OCI-LY1 (cell line): ENCODE measurements around the gene ERBB2.

Experiments
- H2AFZ ChIP-seq: fragments of 200-600 bp; sonication (generic), shearing (Covaris generic); 2 replicates; pipeline ENCODE4 v1.6.0; 2014; ENCODE audit warnings: antibody characterized with exemption, mild to moderate bottlenecking, low read length
- H3F3A ChIP-seq: fragments of 200-600 bp; sonication (generic), shearing (Covaris generic); 2 replicates; pipeline ENCODE4 v1.6.0; 2014; ENCODE audit warnings: mild to moderate bottlenecking, antibody characterized with exemption, low read length, moderate library complexity; ENCODE audit not compliant: insufficient read depth
- H3K27ac ChIP-seq: fragments of 200-600 bp; sonication (generic); 2 replicates; pipeline ENCODE4 v1.5.1; 2014; ENCODE audit warnings: low read length, mixed run types, mild to moderate bottlenecking, low read depth; ENCODE audit not compliant: poor library complexity, severe bottlenecking
- H3K27me3 ChIP-seq: fragments of 200-600 bp; sonication (generic); 2 replicates; pipeline ENCODE4 v1.6.0; 2014; ENCODE audit warnings: antibody characterized with exemption, mild to moderate bottlenecking, low read length, moderate library complexity; ENCODE audit not compliant: insufficient read depth
- H3K36me3 ChIP-seq: fragments of 200-600 bp; sonication (generic); 2 replicates; pipeline ENCODE4 v1.6.1; 2014; ENCODE audit warnings: mild to moderate bottlenecking, antibody characterized with exemption, low read length, moderate library complexity, mixed read lengths; ENCODE audit not compliant: insufficient read depth
- H3K4me1 ChIP-seq: fragments of 200-600 bp; sonication (generic); 2 replicates; pipeline ENCODE4 v1.5.1; 2014; ENCODE audit warnings: mild to moderate bottlenecking, low read length, moderate library complexity; ENCODE audit not compliant: insufficient read depth, severe bottlenecking
- H3K4me2 ChIP-seq: fragments of 200-600 bp; sonication (generic), shearing (Covaris generic); 2 replicates; pipeline ENCODE4 v1.6.1; 2014; ENCODE audit warnings: low read length
- H3K4me3 ChIP-seq: fragments of 200-600 bp; sonication (generic); 2 replicates; pipeline ENCODE4 v1.5.1; 2014; ENCODE audit warnings: low read length, low read depth, mild to moderate bottlenecking, mixed read lengths; ENCODE audit not compliant: poor library complexity, severe bottlenecking
- H3K79me2 ChIP-seq: fragments of 200-600 bp; shearing (Covaris generic); 2 replicates; pipeline ENCODE4 v1.6.1; 2016; ENCODE audit warnings: mixed run types, low read length, mixed read lengths; ENCODE audit not compliant: insufficient read depth
- H3K9ac ChIP-seq: fragments of 200-600 bp; sonication (generic), shearing (Covaris generic); 2 replicates; pipeline ENCODE4 v1.6.1; 2014; ENCODE audit warnings: mild to moderate bottlenecking, low read length, mixed read lengths
- H3K9me2 ChIP-seq: fragments of 200-600 bp; sonication (generic), shearing (Covaris generic); 2 replicates; pipeline ENCODE4 v1.6.1; 2014; ENCODE audit warnings: low read depth, mild to moderate bottlenecking, low read length, mixed read lengths
- H3K9me3 ChIP-seq: fragments of 200-600 bp; shearing (Covaris generic); 2 replicates; pipeline ENCODE4 v1.6.1; 2014; ENCODE audit warnings: low read length, mixed read lengths
- H4K20me1 ChIP-seq: fragments of 200-600 bp; sonication (generic), shearing (Covaris generic); 2 replicates; pipeline ENCODE4 v1.6.0; 2016; ENCODE audit warnings: mild to moderate bottlenecking, low read length; ENCODE audit not compliant: insufficient read depth
- CTCF ChIP-seq: fragments of 200-600 bp; sonication (generic), shearing (Covaris generic); IDR thresholded peaks from 2 replicates; pipeline ENCODE4 v1.5.1; 2017; ENCODE audit warnings: mild to moderate bottlenecking, antibody characterized with exemption, low read length, moderate library complexity, mixed read lengths
- EZH2 ChIP-seq: fragments of 200-600 bp; sonication (generic), shearing (Covaris generic); IDR thresholded peaks from 2 replicates; pipeline ENCODE4 v1.8.0; 2017; ENCODE audit warnings: borderline replicate concordance, mixed run types, mild to moderate bottlenecking, antibody characterized with exemption, low read length, moderate library complexity, mixed read lengths

The ERBB2 gene

DNA sequence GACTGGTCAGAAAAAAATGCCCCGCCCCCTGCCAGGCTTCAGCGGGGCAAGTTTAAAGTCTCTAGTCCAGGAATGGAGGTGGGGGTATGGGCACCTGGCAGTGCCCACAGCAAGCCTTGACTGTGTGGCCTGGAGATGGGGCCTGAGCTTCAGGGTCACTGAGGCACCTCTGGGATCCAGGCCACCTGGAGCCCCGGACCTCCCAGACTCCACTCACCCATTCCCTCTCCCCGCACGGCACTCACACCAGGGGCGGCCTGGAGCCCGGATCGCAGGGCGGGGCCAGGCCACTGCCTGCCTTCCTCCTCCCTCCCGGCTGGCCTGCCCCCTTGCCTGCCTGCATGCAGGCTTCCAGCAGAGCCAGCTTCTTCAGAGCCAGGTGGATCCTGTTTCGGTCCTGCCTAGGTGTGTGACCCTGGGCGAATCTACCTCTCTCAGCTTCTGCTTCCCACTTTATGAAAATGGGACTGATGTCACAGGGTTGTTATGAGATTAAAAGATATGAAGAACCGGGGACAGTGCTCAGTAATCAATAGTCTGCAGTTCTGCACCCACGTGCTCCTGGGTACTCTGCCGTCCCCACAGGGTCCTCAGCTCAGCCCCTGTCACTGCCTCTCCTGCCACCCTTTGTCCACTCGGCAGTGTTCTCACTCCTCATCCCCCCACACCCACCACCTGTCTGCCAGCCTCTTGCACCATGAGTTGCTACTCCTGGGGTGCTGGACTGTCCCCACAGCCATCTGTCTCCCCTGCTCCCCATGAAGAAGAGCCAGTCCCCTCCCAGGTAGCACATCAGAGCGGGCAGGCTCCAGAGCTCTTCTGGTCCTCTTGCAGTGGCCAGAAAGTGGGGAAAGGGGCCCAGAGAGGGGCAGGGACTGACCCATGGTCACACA is 35.9 kb upstream of the ERBB2 start:
- H3K4me3 ChIP-seq, result no peak overlapping the region
- TF ChIP-seq CTCF, result no peak
- no peak for TF ChIP-seq EZH2
- H2AFZ ChIP-seq, result no peak overlapping the region
- peaks cover 27% of the 10 kb centered on the region; the same call in 1 of the 2 replicates for H3K36me3 ChIP-seq
- no peaks in the 10 kb centered on the region for H3K79me2 ChIP-seq
- no peaks in the 10 kb centered on the region for H3F3A ChIP-seq
- no peaks in the 10 kb centered on the region for H3K9me2 ChIP-seq
- peaks cover 17% of the 10 kb centered on the region for H3K4me1 ChIP-seq
- H3K9me3 ChIP-seq, result no peaks in the 10 kb centered on the region
- H3K9ac ChIP-seq, result no peak overlapping the region
- H3K4me2 ChIP-seq, result no peak overlapping the region
- H3K27me3 ChIP-seq, result peaks cover 13% of the 10 kb centered on the region; the same call in 1 of the 2 replicates
- H3K27ac ChIP-seq, result no peak overlapping the region
- no peaks in the 10 kb centered on the region for H4K20me1 ChIP-seq

DNA sequence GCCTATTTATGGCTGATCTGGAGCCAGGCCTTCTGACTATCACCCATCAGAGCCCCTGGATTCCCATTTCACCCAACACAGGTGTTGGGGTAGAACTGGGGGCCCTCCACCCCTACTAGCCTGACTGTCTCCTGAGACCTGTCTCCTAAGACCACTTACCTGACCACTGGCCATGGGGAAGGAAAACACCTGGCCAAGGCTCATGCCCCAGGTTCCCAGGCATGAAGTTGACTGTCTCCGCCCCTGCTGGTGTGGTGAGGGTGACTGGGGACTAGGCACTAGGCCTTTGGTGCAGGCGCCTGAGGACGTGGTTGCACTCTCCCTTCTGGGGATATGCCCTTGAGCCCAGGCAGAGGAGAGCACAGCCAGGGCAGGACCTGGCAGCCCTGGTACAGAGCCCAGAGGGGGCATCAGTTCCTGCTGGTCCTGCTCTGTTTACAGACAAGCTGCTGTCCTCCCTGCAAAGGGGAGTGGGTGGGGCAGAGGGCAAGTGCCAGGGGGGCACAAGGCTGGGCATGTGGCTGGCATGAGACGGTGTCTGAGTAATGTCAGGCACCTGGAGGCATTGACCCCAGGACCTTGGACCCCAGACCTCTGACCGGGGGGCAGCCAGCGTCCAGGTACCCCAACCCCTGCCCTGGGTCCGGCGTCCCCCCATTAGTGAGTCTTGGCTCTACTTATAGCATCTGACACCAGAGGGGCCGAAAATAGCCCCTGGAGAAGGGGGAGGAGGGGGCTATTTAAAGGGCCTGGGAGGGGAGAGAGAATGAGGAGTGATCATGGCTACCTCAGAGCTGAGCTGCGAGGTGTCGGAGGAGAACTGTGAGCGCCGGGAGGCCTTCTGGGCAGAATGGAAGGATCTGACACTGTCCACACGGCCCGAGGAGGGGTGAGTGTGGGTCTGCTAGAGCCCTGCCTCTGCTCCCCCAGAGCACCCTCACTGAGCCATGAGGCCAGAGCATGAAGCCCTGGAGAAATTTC is 35.0 kb upstream of the ERBB2 start, which contains the start of gene TCAP:
Gene TCAP (plus strand): TSS at position 769 of the 981 bp plus-strand sequence. CDS start 11 bp downstream, at position 780.
- no peak within 1 kb of the TSS for H2AFZ ChIP-seq
- H3K4me1 ChIP-seq, result peaks cover 11% of the 10 kb centered on the region
- H3K9ac ChIP-seq, result no peak within 1 kb of the TSS
- H3K36me3 ChIP-seq, result peaks cover 27% of the 10 kb centered on the region; the same call in 1 of the 2 replicates
- no peak for TF ChIP-seq EZH2
- TF ChIP-seq CTCF, result no peak
- no peaks in the 10 kb centered on the region for H3K9me2 ChIP-seq
- H3F3A ChIP-seq, result no peaks in the 10 kb centered on the region
- no peak within 1 kb of the TSS for H3K27ac ChIP-seq
- no peak within 1 kb of the TSS for H3K4me2 ChIP-seq
- peaks cover 13% of the 10 kb centered on the region; the same call in 1 of the 2 replicates for H3K27me3 ChIP-seq
- H4K20me1 ChIP-seq, result no peaks in the 10 kb centered on the region
- no peaks in the 10 kb centered on the region for H3K79me2 ChIP-seq
- H3K9me3 ChIP-seq, result no peaks in the 10 kb centered on the region
- H3K4me3 ChIP-seq, result no peak within 1 kb of the TSS

DNA sequence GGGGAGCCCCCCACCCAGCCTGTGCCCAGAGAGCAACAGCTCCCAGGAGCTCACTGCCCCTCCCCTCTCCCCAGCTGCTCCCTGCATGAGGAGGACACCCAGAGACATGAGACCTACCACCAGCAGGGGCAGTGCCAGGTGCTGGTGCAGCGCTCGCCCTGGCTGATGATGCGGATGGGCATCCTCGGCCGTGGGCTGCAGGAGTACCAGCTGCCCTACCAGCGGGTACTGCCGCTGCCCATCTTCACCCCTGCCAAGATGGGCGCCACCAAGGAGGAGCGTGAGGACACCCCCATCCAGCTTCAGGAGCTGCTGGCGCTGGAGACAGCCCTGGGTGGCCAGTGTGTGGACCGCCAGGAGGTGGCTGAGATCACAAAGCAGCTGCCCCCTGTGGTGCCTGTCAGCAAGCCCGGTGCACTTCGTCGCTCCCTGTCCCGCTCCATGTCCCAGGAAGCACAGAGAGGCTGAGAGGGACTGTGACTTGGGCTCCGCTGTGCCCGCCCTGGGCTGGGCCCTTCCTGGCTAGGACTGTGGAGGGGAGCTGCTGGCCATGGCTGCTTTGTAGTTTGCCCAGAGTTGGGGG is 34.1 kb upstream of the ERBB2 start:
- H3K27ac ChIP-seq, result no peak overlapping the region
- H2AFZ ChIP-seq, result no peak overlapping the region
- H3K4me2 ChIP-seq, result no peak overlapping the region
- no peak overlapping the region for H3K9ac ChIP-seq
- H4K20me1 ChIP-seq, result no peaks in the 10 kb centered on the region
- H3K4me1 ChIP-seq, result peaks cover 11% of the 10 kb centered on the region
- H3K9me3 ChIP-seq, result no peaks in the 10 kb centered on the region
- H3K4me3 ChIP-seq, result no peak overlapping the region
- no peaks in the 10 kb centered on the region for H3F3A ChIP-seq
- TF ChIP-seq CTCF (peak; percentile 18; the same call in 1 of the 2 replicates), EZH2 (no peak)
- H3K27me3 ChIP-seq, result peaks cover 13% of the 10 kb centered on the region; the same call in 1 of the 2 replicates
- H3K36me3 ChIP-seq, result peaks cover 18% of the 10 kb centered on the region; the same call in 1 of the 2 replicates
- H3K79me2 ChIP-seq, result no peaks in the 10 kb centered on the region
- no peaks in the 10 kb centered on the region for H3K9me2 ChIP-seq
